Neuron (in vitro differentiated cells): ENCODE results near the gene CEP41.
"Not testable (repeated sequence)": the region's sequence is repeated elsewhere in the genome, so short reads cannot be mapped to it uniquely, and the experiment has no call there.

Experiments used
- H2AFZ ChIP-seq: one replicate; pipeline ENCODE4 v1.6.1; 2013; ENCODE audit warnings: low read depth, mild to moderate bottlenecking, inconsistent platforms, low read length, moderate library complexity
- H3K27me3 ChIP-seq: one replicate; pipeline ENCODE4 v1.6.1; 2013; ENCODE audit warnings: low read length; ENCODE audit not compliant: insufficient read depth
- H3K36me3 ChIP-seq: one replicate; pipeline ENCODE4 v1.6.1; 2013; ENCODE audit warnings: low read length; ENCODE audit not compliant: insufficient read depth
- H3K4me1 ChIP-seq: one replicate; pipeline ENCODE4 v1.6.1; 2013; ENCODE audit warnings: low read length; ENCODE audit not compliant: insufficient read depth
- H3K4me3 ChIP-seq: 2 replicates; pipeline ENCODE4 v1.5.1; 2013; ENCODE audit warnings: mild to moderate bottlenecking, low read length, moderate library complexity
- H3K9me3 ChIP-seq: one replicate; pipeline ENCODE4 v1.6.1; 2013; ENCODE audit warnings: low read length

The CEP41 gene

GRCh38 chr7:130476297-130477150 lies 35.7 kb upstream of the CEP41 start:
- peak overlapping the region; percentile 29 for H3K4me3 ChIP-seq
- H2AFZ ChIP-seq = peak overlapping the region; percentile 96
- H3K36me3 ChIP-seq = no peaks in the 10 kb centered on the region
- peaks cover 2% of the 10 kb centered on the region for H3K9me3 ChIP-seq
- H3K4me1 ChIP-seq = peaks cover 19% of the 10 kb centered on the region
- no peaks in the 10 kb centered on the region for H3K27me3 ChIP-seq

GRCh38 chr7:130475776-130476175 lies 35.0 kb upstream of the CEP41 start:
- no peaks in the 10 kb centered on the region for H3K27me3 ChIP-seq
- H3K4me1 ChIP-seq = peaks cover 19% of the 10 kb centered on the region
- H3K36me3 ChIP-seq = no peaks in the 10 kb centered on the region
- H2AFZ ChIP-seq = peak overlapping the region; percentile 96
- H3K9me3 ChIP-seq = peaks cover 2% of the 10 kb centered on the region
- H3K4me3 ChIP-seq = peak overlapping the region; percentile 29

- H3K4me3 ChIP-seq = no peak overlapping the region
- no peaks in the 10 kb centered on the region for H3K36me3 ChIP-seq
- peaks cover 2% of the 10 kb centered on the region for H3K9me3 ChIP-seq
- H3K4me1 ChIP-seq = peaks cover 19% of the 10 kb centered on the region
- H3K27me3 ChIP-seq = no peaks in the 10 kb centered on the region
- H2AFZ ChIP-seq = no peak overlapping the region
Observed at GRCh38 chr7:130473876-130474275, 33.1 kb upstream of the CEP41 start.

- Histone ChIP-seq H3K9me3 (peaks cover 2% of the 10 kb centered on the region), H3K4me3 (no peak overlapping the region), H3K27me3 (no peaks in the 10 kb centered on the region), H3K4me1 (peaks cover 19% of the 10 kb centered on the region), H2AFZ (no peak overlapping the region), H3K36me3 (no peaks in the 10 kb centered on the region)
Observed at GRCh38 chr7:130473289-130473688, 32.5 kb upstream of the CEP41 start.

GRCh38 chr7:130471974-130472373 lies 31.2 kb upstream of the CEP41 start:
- Histone ChIP-seq H3K9me3 (no peaks in the 10 kb centered on the region), H3K36me3 (no peaks in the 10 kb centered on the region), H3K4me3 (no peak overlapping the region), H3K4me1 (peaks cover 19% of the 10 kb centered on the region), H3K27me3 (no peaks in the 10 kb centered on the region), H2AFZ (no peak overlapping the region)

- Histone ChIP-seq H3K27me3 (no peaks in the 10 kb centered on the region), H3K4me3 (no peak overlapping the region), H3K36me3 (no peaks in the 10 kb centered on the region), H3K4me1 (no peaks in the 10 kb centered on the region), H3K9me3 (no peaks in the 10 kb centered on the region), H2AFZ (no peak overlapping the region)
Observed at GRCh38 chr7:130468612-130469011, 27.8 kb upstream of the CEP41 start.

GRCh38 chr7:130463553-130464434 lies 23.0 kb upstream of the CEP41 start:
- Histone ChIP-seq H2AFZ (no peak overlapping the region), H3K9me3 (peaks cover 5% of the 10 kb centered on the region), H3K27me3 (no peaks in the 10 kb centered on the region), H3K4me3 (no peak overlapping the region), H3K36me3 (no peaks in the 10 kb centered on the region), H3K4me1 (peaks cover 5% of the 10 kb centered on the region)

- no peak overlapping the region for H2AFZ ChIP-seq
- peaks cover 5% of the 10 kb centered on the region for H3K4me1 ChIP-seq
- H3K4me3 ChIP-seq = no peak overlapping the region
- peaks cover 5% of the 10 kb centered on the region for H3K9me3 ChIP-seq
- no peaks in the 10 kb centered on the region for H3K27me3 ChIP-seq
- no peaks in the 10 kb centered on the region for H3K36me3 ChIP-seq
Observed at GRCh38 chr7:130461272-130461671, 20.5 kb upstream of the CEP41 start.

GRCh38 chr7:130458257-130458656 lies 17.4 kb upstream of the CEP41 start:
- H3K9me3 ChIP-seq = peaks cover 7% of the 10 kb centered on the region
- peaks cover 5% of the 10 kb centered on the region for H3K4me1 ChIP-seq
- no peaks in the 10 kb centered on the region for H3K36me3 ChIP-seq
- no peak overlapping the region for H2AFZ ChIP-seq
- H3K27me3 ChIP-seq = no peaks in the 10 kb centered on the region
- no peak overlapping the region for H3K4me3 ChIP-seq

- Histone ChIP-seq H3K36me3 (no peaks in the 10 kb centered on the region), H3K27me3 (no peaks in the 10 kb centered on the region), H3K4me1 (no peaks in the 10 kb centered on the region), H2AFZ (no peak overlapping the region), H3K4me3 (no peak overlapping the region), H3K9me3 (peaks cover 7% of the 10 kb centered on the region)
Observed at GRCh38 chr7:130454959-130455358, 14.1 kb upstream of the CEP41 start.

- H3K36me3 ChIP-seq = no peaks in the 10 kb centered on the region
- no peaks in the 10 kb centered on the region for H3K27me3 ChIP-seq
- H3K4me1 ChIP-seq = no peaks in the 10 kb centered on the region
- H3K9me3 ChIP-seq = peaks cover 2% of the 10 kb centered on the region
- H2AFZ ChIP-seq = no peak overlapping the region
- no peak overlapping the region for H3K4me3 ChIP-seq
Observed at GRCh38 chr7:130452951-130453350, 12.1 kb upstream of the CEP41 start.

GRCh38 chr7:130451344-130451743 lies 10.5 kb upstream of the CEP41 start:
- not testable (repeated sequence) for H3K36me3 ChIP-seq, H3K9me3 ChIP-seq, H3K4me3 ChIP-seq, H3K4me1 ChIP-seq, H3K27me3 ChIP-seq, H2AFZ ChIP-seq

- H3K4me3 ChIP-seq = no peak overlapping the region
- H3K9me3 ChIP-seq = peaks cover 10% of the 10 kb centered on the region
- H3K36me3 ChIP-seq = no peaks in the 10 kb centered on the region
- no peaks in the 10 kb centered on the region for H3K27me3 ChIP-seq
- H3K4me1 ChIP-seq = peaks cover 11% of the 10 kb centered on the region
- H2AFZ ChIP-seq = no peak overlapping the region
Observed at GRCh38 chr7:130446259-130446658, 5.4 kb upstream of the CEP41 start.
